GM18870 (cell line): ENCODE results near the gene UBP1.
A peak's percentile ranks its signal among the peaks of the same experiment; 100 is the strongest.

Experiments
- ATAC-seq: cut with Tn5 transposase; IDR thresholded peaks from one replicate; pipeline ENCODE4 v1.9.1; 2021; ENCODE audit warnings: moderate library complexity; ENCODE audit not compliant: unreplicated experiment

UBP1 gene

GRCh38 chr3:33392144-33392543 lies 48.1 kb downstream of the UBP1 start:
- no peak for ATAC-seq

- ATAC-seq: no peak
Observed at GRCh38 chr3:33391255-33391995, 48.8 kb downstream of the UBP1 start.

- no peak for ATAC-seq
Observed at GRCh38 chr3:33389908-33390307, 50.3 kb downstream of the UBP1 start.

- ATAC-seq: no peak
Observed at GRCh38 chr3:33388374-33389100, 51.7 kb downstream of the UBP1 start.

- no peak for ATAC-seq
Observed at GRCh38 chr3:33386631-33387030, 53.6 kb downstream of the UBP1 start.

GRCh38 chr3:33385423-33385822 lies 54.8 kb downstream of the UBP1 start:
- ATAC-seq: no peak

GRCh38 chr3:33383951-33384350 lies 56.3 kb downstream of the UBP1 start:
- ATAC-seq: no peak

- ATAC-seq: no peak
Observed at GRCh38 chr3:33380653-33381052, 59.6 kb downstream of the UBP1 start.

- ATAC-seq: no peak
Observed at GRCh38 chr3:33377931-33378330, 62.3 kb downstream of the UBP1 start.

GRCh38 chr3:33377489-33377888 lies 62.7 kb downstream of the UBP1 start:
- no peak for ATAC-seq

- no peak for ATAC-seq
Observed at GRCh38 chr3:33373082-33373437, 67.1 kb downstream of the UBP1 start.

GRCh38 chr3:33372218-33373081 lies 67.8 kb downstream of the UBP1 start:
- peak; percentile 45 for ATAC-seq

GRCh38 chr3:33364531-33365128 lies 75.6 kb downstream of the UBP1 start:
- ATAC-seq: no peak

GRCh38 chr3:33364060-33364459 lies 76.1 kb downstream of the UBP1 start:
- no peak for ATAC-seq

- no peak for ATAC-seq
Observed at GRCh38 chr3:33363113-33363800, 76.9 kb downstream of the UBP1 start.

GRCh38 chr3:33360136-33360825 lies 79.9 kb downstream of the UBP1 start:
- ATAC-seq: no peak

GRCh38 chr3:33358172-33358781 lies 81.9 kb downstream of the UBP1 start:
- no peak for ATAC-seq

GRCh38 chr3:33355611-33356010 lies 84.6 kb downstream of the UBP1 start:
- no peak for ATAC-seq

GRCh38 chr3:33339758-33340157 lies 100.4 kb downstream of the UBP1 start:
- no peak for ATAC-seq
